Muscle layer of colon (tissue), 2 donors: ENCODE measurements around the gene TMEM209.
"Not testable (repeated sequence)": the region's sequence is repeated elsewhere in the genome, so short reads cannot be mapped to it uniquely, and the experiment has no call there.

Experiments used
- H3K27ac ChIP-seq: one replicate; pipeline ENCODE4 v1.7.0; 2013; ENCODE audit warnings: low read depth, mild to moderate bottlenecking, low read length, moderate library complexity
- H3K27me3 ChIP-seq, 2 donors: one replicate each; pipeline ENCODE4 v1.7.0; 2013; ENCODE audit warnings: low read length in 2 of 2, mild to moderate bottlenecking in 2 of 2; ENCODE audit not compliant: insufficient read depth in 2 of 2, control insufficient read depth in 1 of 2
- H3K36me3 ChIP-seq: one replicate; pipeline ENCODE4 v1.7.0; 2013; ENCODE audit warnings: mild to moderate bottlenecking, low read length; ENCODE audit not compliant: insufficient read depth
- H3K4me1 ChIP-seq: one replicate; pipeline ENCODE4 v1.7.0; 2013; ENCODE audit warnings: mild to moderate bottlenecking, low read length; ENCODE audit not compliant: insufficient read depth
- H3K4me3 ChIP-seq, 2 donors: one replicate each; pipeline ENCODE4 v1.7.0; 2013; ENCODE audit warnings: low read length in 2 of 2, low read depth in 1 of 2, mild to moderate bottlenecking in 1 of 2, moderate library complexity in 1 of 2
- H3K9ac ChIP-seq: one replicate; pipeline ENCODE4 v1.7.0; 2013; ENCODE audit warnings: low read length
- H3K9me3 ChIP-seq: one replicate; pipeline ENCODE4 v1.7.0; 2013; ENCODE audit warnings: mild to moderate bottlenecking, low read length
- donor health status: abdominal sarcoma.
- donor health status: Adenocarcinoma of cecum.

Gene TMEM209

DNA sequence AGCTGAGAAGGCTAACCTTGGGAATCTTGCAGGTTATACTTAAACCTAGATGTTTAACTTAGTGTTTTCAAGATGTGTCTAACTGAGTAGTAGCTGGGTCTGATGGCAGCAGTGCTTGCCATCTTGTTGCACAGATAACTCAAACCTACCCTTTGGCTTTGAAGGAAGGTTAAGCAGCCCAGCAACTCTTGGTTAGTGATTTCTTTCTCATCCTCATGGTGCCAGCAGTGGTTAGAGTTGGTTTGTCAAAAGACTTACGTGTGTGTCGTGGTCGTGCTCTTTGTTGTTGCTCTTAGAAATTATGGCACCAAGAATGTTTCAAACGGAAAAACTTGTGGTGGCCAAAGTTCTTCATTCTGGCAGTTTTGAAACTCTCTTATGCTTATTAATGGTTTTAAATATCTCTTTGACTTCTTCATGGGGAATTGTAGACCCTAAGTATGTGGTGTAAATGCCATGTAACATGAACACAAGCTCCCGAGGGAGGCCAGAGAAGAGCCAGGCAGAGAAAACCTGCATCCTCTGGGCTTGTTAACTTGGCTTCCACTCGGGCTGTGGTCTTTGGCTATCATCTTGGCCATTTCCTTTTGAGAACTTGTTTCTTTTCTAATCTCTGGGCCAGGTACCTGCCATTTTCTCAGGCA lies 73.9 kb downstream of the TMEM209 start:
- Histone ChIP-seq H3K9ac (no peak overlapping the region), H3K4me3 (no peak overlapping the region), H3K27me3 (no peaks in the 10 kb centered on the region), H3K36me3 (peaks cover 33% of the 10 kb centered on the region), H3K9me3 (no peaks in the 10 kb centered on the region), H3K27ac (no peak overlapping the region), H3K4me1 (peaks cover 13% of the 10 kb centered on the region)

DNA sequence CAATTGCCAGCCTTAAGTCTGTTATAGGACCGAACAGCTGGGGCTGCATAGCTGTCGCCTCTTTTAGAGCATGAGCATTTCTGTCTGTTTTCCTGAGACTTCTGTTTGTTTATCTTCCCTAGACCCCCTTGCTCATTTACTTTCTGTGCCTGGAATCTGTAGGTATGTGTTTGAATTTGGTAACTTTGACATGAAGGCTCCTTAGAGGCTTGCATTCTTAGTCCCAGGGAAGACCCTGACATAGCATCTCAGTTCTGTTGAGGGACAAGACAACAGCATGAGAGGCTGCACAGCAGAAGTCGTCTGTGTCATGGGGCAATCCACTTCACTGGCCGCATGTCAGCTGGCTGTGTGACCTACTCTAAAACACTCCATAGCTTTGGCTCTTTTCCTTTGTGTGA lies 76.2 kb downstream of the TMEM209 start:
- H3K36me3 ChIP-seq = peaks cover 33% of the 10 kb centered on the region
- no peaks in the 10 kb centered on the region for H3K9me3 ChIP-seq

DNA sequence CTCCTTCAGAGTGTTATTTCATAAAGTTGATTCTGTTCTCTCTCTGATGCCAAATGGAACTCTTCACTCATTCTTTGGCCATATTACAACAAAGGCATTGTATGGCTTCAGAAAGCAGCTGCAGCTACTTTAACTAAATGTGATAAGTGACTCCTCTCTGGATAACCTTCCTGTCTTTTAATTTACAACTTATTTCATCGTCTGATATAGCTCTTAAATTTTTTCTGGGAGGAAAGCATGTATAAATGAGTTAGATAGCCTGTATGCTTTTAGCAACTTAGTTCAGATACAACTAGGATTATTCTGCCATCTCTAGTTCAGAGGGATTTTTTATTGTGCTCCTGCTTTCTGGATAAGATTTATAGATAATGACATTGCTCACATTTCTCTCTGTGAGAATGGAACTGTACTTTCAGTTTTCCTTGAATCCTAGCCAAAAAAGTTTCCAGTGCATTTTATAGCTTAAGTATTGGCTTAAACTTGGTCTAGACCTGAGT lies 77.3 kb downstream of the TMEM209 start:
- H3K4me3 ChIP-seq = no peak overlapping the region
- peaks cover 13% of the 10 kb centered on the region for H3K4me1 ChIP-seq
- no peak overlapping the region for H3K27ac ChIP-seq
- H3K27me3 ChIP-seq = no peaks in the 10 kb centered on the region
- H3K9ac ChIP-seq = no peak overlapping the region
- H3K36me3 ChIP-seq = peaks cover 28% of the 10 kb centered on the region
- H3K9me3 ChIP-seq = no peaks in the 10 kb centered on the region

More for the DNA sequence above, 76.2 kb downstream of the TMEM209 start:
- no peaks in the 10 kb centered on the region for H3K27me3 ChIP-seq
- H3K4me1 ChIP-seq = peaks cover 13% of the 10 kb centered on the region
- H3K27ac ChIP-seq = no peak overlapping the region
- H3K4me3 ChIP-seq = no peak overlapping the region
- no peak overlapping the region for H3K9ac ChIP-seq

DNA sequence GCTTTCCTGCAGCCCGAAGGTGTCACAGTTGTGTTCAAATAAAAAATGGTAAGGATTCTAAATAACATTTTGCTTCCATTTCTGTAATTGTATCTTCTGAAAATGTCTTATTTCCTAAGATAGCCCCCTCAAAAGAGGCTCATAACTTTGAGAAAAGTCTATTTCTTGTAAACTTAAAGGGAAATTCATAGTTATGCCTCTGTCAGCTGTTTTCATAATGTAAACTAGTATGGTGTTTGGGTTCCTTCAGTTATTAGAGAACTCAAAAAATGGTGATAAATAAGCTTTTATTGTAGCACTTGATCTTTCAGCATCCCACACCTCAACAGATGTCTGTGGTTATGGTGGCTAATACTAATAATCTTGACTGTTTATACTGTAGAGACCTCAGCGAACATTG lies 77.8 kb downstream of the TMEM209 start:
- Histone ChIP-seq H3K27me3 (no peaks in the 10 kb centered on the region), H3K27ac (no peak overlapping the region), H3K4me3 (no peak overlapping the region), H3K4me1 (peaks cover 13% of the 10 kb centered on the region), H3K36me3 (peaks cover 32% of the 10 kb centered on the region), H3K9me3 (no peaks in the 10 kb centered on the region), H3K9ac (no peak overlapping the region)

DNA sequence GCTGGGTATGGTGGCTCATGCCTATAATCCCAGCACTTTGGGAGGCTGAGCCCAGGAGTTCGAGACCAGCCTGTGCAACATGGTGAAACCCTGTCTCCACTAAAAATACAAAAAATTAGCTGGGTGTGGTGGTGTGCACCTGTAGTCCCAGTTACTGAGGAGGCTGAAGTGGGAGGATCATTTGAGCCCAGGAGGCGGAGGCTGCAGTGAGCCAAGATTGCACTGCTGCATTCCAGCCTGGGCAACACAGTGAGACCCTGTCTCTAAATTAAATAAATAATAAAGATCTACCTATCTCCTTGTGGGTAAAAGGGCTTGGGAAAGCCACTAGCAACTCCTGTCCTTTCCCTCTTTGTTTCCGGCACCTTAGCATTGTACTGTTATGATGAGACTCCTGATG lies 78.4 kb downstream of the TMEM209 start:
- H3K9ac ChIP-seq, H3K27ac ChIP-seq, H3K27me3 ChIP-seq, H3K4me3 ChIP-seq, H3K9me3 ChIP-seq: not testable (repeated sequence)
- peaks cover 37% of the 10 kb centered on the region for H3K36me3 ChIP-seq
- H3K4me1 ChIP-seq = peaks cover 13% of the 10 kb centered on the region

DNA sequence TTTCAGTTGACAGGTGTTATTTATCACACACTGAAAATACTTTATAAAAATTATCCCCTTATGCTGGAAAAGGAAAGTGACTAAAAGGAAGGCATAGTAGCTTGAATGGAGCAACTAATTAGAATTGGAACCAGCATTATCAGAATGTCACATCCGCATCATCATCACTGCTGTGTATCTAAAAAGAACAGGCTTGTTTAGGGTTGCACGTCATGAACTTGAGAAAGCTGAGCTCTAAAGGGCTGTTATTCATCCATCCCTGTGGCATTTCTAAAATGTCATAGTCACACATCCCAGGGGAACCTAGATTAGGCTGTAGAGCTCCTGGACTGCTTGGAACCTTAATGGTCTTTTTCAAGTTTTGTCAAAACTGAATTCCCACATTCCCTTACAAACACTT lies 80.5 kb downstream of the TMEM209 start:
- Histone ChIP-seq H3K27ac (no peak overlapping the region), H3K27me3 (no peaks in the 10 kb centered on the region), H3K4me1 (peaks cover 13% of the 10 kb centered on the region), H3K9ac (no peak overlapping the region), H3K4me3 (no peak overlapping the region), H3K36me3 (peaks cover 36% of the 10 kb centered on the region), H3K9me3 (no peaks in the 10 kb centered on the region)

DNA sequence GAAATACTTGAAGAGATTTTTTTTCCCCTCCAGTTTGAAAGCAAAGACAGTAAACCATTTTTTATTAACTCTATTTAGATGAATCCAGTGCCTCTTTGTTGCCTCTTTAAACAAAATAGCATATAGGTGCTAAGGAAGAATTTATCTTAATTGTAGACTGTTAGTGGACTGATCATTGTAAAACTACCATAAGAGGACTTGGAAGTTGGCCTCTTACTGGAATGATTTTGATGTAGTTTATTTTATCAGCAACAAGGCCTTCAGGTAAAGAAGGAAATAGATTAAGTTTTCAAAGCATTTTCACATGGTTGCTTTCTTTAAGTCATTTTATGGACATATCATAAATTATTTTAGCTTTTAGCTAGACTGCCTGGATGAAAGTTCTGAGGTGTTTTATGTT lies 81.7 kb downstream of the TMEM209 start:
- peaks cover 43% of the 10 kb centered on the region for H3K36me3 ChIP-seq

DNA sequence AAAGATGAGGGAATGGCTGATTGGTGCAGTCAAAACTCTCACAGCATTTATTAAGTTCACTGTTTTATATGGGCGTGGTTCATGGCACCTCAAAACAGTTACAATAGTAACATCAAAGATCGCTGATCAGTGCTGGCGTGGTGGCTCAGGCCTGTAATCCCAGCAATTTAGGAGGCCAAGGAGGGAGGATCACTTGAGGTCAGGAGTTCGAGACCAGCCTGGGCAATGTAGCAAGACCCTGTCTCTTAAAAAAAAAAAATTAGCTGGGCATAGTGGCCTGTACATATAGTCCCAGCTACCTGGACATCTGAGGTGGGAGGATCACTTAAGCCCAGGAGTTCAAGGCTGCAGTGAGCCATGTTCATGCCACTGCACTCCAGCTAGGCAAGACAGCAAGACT lies 86.4 kb downstream of the TMEM209 start:
- Histone ChIP-seq H3K4me3 (no peak overlapping the region), H3K9me3 (no peaks in the 10 kb centered on the region), H3K36me3 (peaks cover 36% of the 10 kb centered on the region), H3K27ac (no peak overlapping the region), H3K4me1 (no peaks in the 10 kb centered on the region), H3K9ac (no peak overlapping the region), H3K27me3 (no peaks in the 10 kb centered on the region)

More for the DNA sequence above, 81.7 kb downstream of the TMEM209 start:
- Histone ChIP-seq H3K4me3 (no peak overlapping the region), H3K27ac (no peak overlapping the region), H3K9me3 (no peaks in the 10 kb centered on the region), H3K9ac (no peak overlapping the region), H3K4me1 (peaks cover 13% of the 10 kb centered on the region), H3K27me3 (no peaks in the 10 kb centered on the region)

DNA sequence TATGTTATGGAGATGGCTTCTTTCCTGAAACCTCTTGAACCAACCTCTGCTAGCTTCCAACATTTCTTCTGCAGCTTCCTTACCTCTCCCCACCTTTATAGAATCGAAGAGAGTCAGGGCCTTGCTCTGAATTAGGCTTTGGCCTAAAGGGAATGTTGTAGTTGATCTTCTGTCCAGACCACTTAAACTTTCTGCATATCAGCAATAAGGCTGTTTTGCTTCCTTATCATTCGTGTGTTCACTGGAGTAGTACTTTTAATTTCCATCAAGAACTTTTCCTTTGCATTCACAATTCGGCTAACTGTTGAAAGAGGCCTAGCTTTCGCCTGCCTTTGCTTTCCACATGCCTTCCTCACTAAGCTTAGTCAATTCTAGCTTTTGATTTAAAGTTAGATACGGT lies 86.9 kb downstream of the TMEM209 start:
- Histone ChIP-seq H3K9ac (no peak overlapping the region), H3K9me3 (no peaks in the 10 kb centered on the region), H3K36me3 (peaks cover 36% of the 10 kb centered on the region), H3K27ac (no peak overlapping the region), H3K4me3 (no peak overlapping the region), H3K27me3 (no peaks in the 10 kb centered on the region), H3K4me1 (no peaks in the 10 kb centered on the region)

DNA sequence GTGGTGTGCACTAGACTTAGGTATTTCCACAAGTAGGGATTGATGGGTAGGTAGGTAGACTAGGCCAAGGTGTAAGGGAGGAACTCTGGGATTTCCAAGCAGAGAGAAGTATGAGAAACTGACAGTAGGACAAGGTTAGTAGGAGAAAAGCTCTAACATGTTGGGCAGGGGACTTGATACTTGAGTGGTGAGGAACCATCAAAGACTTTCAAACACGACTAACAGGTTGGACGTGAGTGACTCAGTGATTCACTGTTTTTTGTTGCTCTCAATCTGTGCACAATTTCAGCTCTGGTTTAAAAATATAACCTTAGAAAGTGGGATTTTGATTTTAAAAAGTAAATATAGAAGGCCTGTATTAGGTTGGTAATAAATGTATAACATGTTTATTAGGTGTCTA lies 90.4 kb downstream of the TMEM209 start:
- Histone ChIP-seq H3K4me3 (no peak overlapping the region), H3K36me3 (peaks cover 10% of the 10 kb centered on the region), H3K4me1 (no peaks in the 10 kb centered on the region), H3K27ac (no peak overlapping the region), H3K9ac (no peak overlapping the region), H3K9me3 (peaks cover 4% of the 10 kb centered on the region), H3K27me3 (no peaks in the 10 kb centered on the region)
